Tibial nerve (tissue), 3 donors: ENCODE data around the gene NNMT.

Source experiments
- CTCF ChIP-seq, 5 experiments: fragments of 200-600 bp in 3 of 5; fragments of 450-650 bp in 2 of 5; sonication (generic) in 3 of 5; IDR thresholded peaks; one replicate each; pipeline ENCODE4 v1.5.1; 2016 to 2019; ENCODE audit warnings: antibody characterized with exemption in 5 of 5, mild to moderate bottlenecking in 3 of 5, moderate library complexity in 2 of 5
- POLR2A ChIP-seq, 2 donors: fragments of 450-650 bp; IDR thresholded peaks; one replicate each; pipeline ENCODE4 v1.6.1; 2017; ENCODE audit warnings: antibody characterized with exemption in 2 of 2, mild to moderate bottlenecking in 2 of 2, moderate library complexity in 2 of 2

DNA sequence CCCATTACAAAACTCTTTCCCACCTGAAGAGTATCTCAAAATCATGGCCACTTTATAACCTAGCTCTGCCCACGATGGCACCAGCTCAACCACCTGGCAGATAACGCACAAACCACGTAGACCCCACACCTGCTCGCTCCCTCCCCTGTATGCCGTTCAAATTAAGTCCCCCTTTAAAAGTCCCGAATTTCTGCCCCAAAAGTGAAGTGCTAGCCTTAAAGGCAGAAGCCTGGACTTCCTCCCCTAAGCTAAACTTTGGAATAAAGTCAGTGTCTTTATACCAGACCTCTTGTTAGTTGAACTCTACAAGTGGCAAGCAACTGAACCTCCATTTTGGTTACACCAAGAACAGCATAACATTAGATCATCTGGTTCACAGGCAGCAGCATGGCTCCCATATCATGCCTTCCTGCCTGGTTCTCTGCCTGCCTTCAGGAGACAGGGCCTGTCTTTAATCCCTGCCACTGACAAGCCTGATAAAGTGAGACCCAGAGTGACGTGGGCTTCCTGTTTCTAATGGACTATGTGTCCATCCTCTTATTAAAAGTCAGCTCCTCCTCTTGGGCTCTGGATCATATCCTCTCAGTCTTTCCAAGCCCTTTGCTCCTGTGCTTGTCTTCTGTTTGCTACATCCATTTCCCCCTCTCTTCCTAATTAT lies 32.6 kb upstream of the NNMT start:
- no peak for TF ChIP-seq CTCF (IDR thresholded peaks at IDR 0.05)
- TF ChIP-seq POLR2A (IDR thresholded peaks at IDR 0.05) = no peak
